Lung (tissue), 16 donors: Measurements from ENCODE around the gene RANBP17. TPM values are rescaled to one million over a fixed set of nuclear protein-coding genes. Genes with fewer than 3 reads are reported as not detected.
A peak's percentile ranks its signal among the peaks of the same experiment; 100 is the strongest.

Experiments used
- ATAC-seq: fragments of 200-7000 bp; cut with Tn5 transposase; one replicate; pipeline ENCODE4 v1.9.1; 2020; ENCODE audit warnings: moderate number of reproducible peaks; ENCODE audit not compliant: insufficient read depth, low FRiP score
- DNase-seq, 3 donors: peaks; one replicate each; pipeline ENCODE4 v3.0.0-alpha.2; 2013 to 2017
- H3K27ac ChIP-seq, 2 donors: one replicate each; pipeline ENCODE4 v1.5.1; 2013; ENCODE audit warnings: mild to moderate bottlenecking in 2 of 2, moderate library complexity in 2 of 2, control low read depth in 1 of 2, inconsistent platforms in 1 of 2, low read depth in 1 of 2, low read length in 1 of 2
- H3K27me3 ChIP-seq, 3 donors: one replicate each; pipeline ENCODE4 v1.5.1; 2013; ENCODE audit warnings: low read length in 2 of 3; ENCODE audit not compliant: control insufficient read depth in 3 of 3, insufficient read depth in 3 of 3
- H3K36me3 ChIP-seq, 4 donors: one replicate each; pipeline ENCODE4 v1.5.1; 2013; ENCODE audit warnings: low read length in 4 of 4, mild to moderate bottlenecking in 1 of 4, moderate library complexity in 1 of 4; ENCODE audit not compliant: control insufficient read depth in 4 of 4, insufficient read depth in 4 of 4
- H3K4me1 ChIP-seq, 5 donors: one replicate each; pipeline ENCODE4 v1.5.1; 2013; ENCODE audit warnings: low read length in 5 of 5, mild to moderate bottlenecking in 2 of 5, moderate library complexity in 1 of 5; ENCODE audit not compliant: control insufficient read depth in 5 of 5, insufficient read depth in 5 of 5
- H3K4me3 ChIP-seq: one replicate; pipeline ENCODE4 v1.5.1; 2013; ENCODE audit warnings: mild to moderate bottlenecking, control low read depth, moderate library complexity
- H3K9ac ChIP-seq, 2 donors: one replicate each; pipeline ENCODE4 v1.5.1; 2013; ENCODE audit warnings: low read length in 2 of 2, control low read depth in 1 of 2; ENCODE audit not compliant: insufficient read depth in 1 of 2
- H3K9me3 ChIP-seq, 4 donors: one replicate each; pipeline ENCODE4 v1.5.1; 2013; ENCODE audit warnings: low read length in 3 of 4, mild to moderate bottlenecking in 1 of 4, moderate library complexity in 1 of 4; ENCODE audit not compliant: control insufficient read depth in 4 of 4, insufficient read depth in 3 of 4
- WGBS, 2 donors: extraction: QIAGEN DNeasy Blood & Tissue Kit; methylation state at CpG; one replicate each; pipeline ENCODE4 v1.1.7; 2013; 5-methylcytosine and 5-hydroxymethylcytosine counted together
- long read RNA-seq, 5 donors: transcript quantifications; one replicate each; lab custom pipeline, GENCODE V29; 2026
- polyA plus RNA-seq, 2 donors: library from polyadenylated mRNA; stranded (reverse); fragments of 200-250 nt; gene quantifications; one replicate each; pipeline ENCODE4 v1.2.1, GENCODE V29; 2013
- total RNA-seq, 2 donors: library from RNA; depleted of rRNA in 1 of 2; stranded (reverse); fragments of >200 nt in 1 of 2; gene quantifications; one replicate each; pipeline ENCODE4 v1.2.1, GENCODE V29; 2014 to 2021
- TF ChIP-seq, protein P1 (sequence below): IDR thresholded peaks from 2 replicates; pipeline ENCODE4 v1.5.1; 2012; ENCODE audit warnings: mild to moderate bottlenecking; ENCODE audit errors: control extremely low read depth, extremely low read depth
- donor health status: control.
- donor health status: control.
- donor health status: Bipolar disorder and iron deficiency.
- donor health status: healthy.
- donor health status: DM: yes; HTN: yes; CAD: no.

Gene RANBP17
- total RNA-seq (100 to 1,000 TPM in 1 of 2 donors, 10 to 100 TPM in 1; 16.7 to 130 TPM), polyA plus RNA-seq (1 to 10 TPM; 1.8 to 5.3 TPM)
- long read RNA-seq, donor 1, result 0 reads
- long read RNA-seq, donor 2, result 0 reads
- long read RNA-seq, donor 3, result 0 reads
- long read RNA-seq, donor 4, result 0 reads
- long read RNA-seq, donor 5, partial matches to known transcripts, result 0 of 1 reads
- long read RNA-seq, donor 5, other reads (novel, unspliced or antisense), result 0 of 1 reads

DNA sequence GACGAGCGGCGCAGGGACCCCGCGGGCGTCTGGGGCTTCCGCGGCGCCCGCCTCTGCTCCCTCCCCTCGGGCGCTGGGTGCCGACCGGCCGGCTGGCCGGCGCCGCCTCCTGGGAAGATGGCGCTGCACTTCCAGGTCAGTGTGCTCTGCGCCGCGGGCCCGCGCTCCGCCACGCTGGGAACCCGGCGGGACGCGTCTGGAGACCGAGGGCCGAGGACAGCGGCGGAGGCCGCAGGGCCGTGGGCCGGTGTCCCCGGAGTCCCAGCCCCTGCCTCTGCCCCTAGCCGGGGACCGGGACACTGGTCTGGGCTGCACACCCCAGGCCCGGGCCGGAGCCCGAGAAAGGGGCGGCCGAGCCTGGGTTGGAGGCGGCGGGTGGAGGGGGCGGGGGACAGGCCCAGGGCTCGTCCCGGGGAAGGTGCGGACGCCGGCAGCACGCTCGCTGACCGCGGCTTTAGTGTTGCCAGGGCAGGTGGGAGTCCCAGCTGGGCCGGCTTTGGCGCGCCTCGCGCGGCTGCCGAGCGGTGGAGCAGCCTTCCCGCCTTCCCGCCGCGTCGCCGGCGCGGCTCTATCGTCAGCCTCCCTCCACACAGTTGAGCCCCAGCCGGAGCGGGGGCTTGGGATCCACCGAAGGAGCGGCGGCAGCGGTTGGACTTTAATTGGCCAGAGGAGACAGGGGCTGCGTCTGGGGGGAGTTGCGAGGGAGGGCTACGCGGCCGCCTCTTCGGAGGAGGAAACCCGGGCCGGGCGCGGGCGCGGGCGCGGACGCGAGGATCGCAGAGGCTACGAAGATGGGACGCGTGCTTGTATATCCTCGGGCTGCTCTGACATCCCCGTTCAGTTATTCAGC is at the start of gene RANBP17:
Gene RANBP17, plus strand, starts transcription at position 102 of the 850 bp plus-strand sequence.
- TF ChIP-seq, protein P1, sequence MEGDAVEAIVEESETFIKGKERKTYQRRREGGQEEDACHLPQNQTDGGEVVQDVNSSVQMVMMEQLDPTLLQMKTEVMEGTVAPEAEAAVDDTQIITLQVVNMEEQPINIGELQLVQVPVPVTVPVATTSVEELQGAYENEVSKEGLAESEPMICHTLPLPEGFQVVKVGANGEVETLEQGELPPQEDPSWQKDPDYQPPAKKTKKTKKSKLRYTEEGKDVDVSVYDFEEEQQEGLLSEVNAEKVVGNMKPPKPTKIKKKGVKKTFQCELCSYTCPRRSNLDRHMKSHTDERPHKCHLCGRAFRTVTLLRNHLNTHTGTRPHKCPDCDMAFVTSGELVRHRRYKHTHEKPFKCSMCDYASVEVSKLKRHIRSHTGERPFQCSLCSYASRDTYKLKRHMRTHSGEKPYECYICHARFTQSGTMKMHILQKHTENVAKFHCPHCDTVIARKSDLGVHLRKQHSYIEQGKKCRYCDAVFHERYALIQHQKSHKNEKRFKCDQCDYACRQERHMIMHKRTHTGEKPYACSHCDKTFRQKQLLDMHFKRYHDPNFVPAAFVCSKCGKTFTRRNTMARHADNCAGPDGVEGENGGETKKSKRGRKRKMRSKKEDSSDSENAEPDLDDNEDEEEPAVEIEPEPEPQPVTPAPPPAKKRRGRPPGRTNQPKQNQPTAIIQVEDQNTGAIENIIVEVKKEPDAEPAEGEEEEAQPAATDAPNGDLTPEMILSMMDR, result no peak
- Histone ChIP-seq H3K4me3 (peak within 1 kb of the TSS; percentile 81), H3K36me3 (no peaks in the 10 kb centered on the region), H3K27me3 (no peaks in the 10 kb centered on the region), H3K9ac (peak within 1 kb of the TSS; percentile 57 to 71), H3K4me1 (peaks cover 0 to 7% (median 5%) of the 10 kb centered on the region in 5 donors), H3K27ac (peak within 1 kb of the TSS in 1 of 2 donors; percentile 73), H3K9me3 (peaks cover 0 to 5% (median 5%) of the 10 kb centered on the region in 4 donors)
- WGBS, 2 donors, result 1 to 2% methylated on average over 56 to 102 of the region's 102 CpGs
- ATAC-seq (peak; percentile 78), DNase-seq (peak; percentile 75 to 81 (median 79))

DNA sequence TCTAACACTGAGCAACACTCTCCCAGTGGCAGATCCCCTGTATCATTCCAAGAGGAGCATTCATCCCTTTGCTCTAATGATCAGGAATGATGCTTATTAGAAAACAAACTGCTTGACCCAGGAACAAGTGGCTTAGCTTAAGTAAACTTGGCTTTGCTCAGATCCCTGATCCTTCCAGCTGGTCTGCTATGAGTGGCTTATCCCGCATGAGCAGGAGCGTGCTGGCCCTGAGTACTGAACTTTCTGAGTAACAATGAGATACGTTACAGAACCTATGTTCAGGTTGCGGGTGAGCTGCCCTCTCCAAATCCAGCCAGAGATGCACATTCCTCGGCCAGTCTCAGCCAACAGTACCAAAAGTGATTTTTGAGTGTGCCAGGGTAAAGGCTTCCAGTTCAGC is 48.6 kb upstream of the RANBP17 start:
- H3K9ac ChIP-seq, result no peak overlapping the region
- DNase-seq (no peak), ATAC-seq (no peak)
- H3K9me3 ChIP-seq, result peaks cover 0 to 3% (median 0%) of the 10 kb centered on the region in 4 donors
- no peaks in the 10 kb centered on the region for H3K4me1 ChIP-seq
- 89 to 91% methylated on average over 5 of the region's 5 CpGs for WGBS, 2 donors
- H3K4me3 ChIP-seq, result no peak overlapping the region
- H3K36me3 ChIP-seq, result no peaks in the 10 kb centered on the region
- H3K27ac ChIP-seq, result no peak overlapping the region
- TF ChIP-seq, protein P1, result no peak
- H3K27me3 ChIP-seq, result no peaks in the 10 kb centered on the region

DNA sequence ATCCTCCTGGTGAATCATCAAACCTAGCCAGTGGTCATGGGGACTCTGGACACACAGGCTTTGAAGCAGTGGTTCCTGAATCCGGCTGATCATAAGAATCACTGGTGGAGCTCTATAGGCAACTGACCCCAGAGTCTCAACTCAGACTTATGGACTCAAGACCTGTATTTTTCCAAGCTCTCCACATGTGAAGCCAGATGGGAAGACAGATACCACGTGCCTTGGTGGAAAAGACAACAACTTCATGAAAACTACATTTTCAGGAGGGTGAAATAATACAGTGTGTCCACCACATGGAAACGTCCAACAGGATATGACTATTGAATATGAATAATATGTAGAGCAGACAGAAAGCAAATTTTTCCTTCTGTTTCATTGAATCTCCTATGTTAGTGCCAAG is 44.6 kb upstream of the RANBP17 start:
- DNase-seq, result no peak
- TF ChIP-seq, protein P1, result no peak
- Histone ChIP-seq H3K9me3 (no peaks in the 10 kb centered on the region), H3K27me3 (no peaks in the 10 kb centered on the region), H3K9ac (no peak overlapping the region), H3K36me3 (no peaks in the 10 kb centered on the region), H3K4me3 (no peak overlapping the region), H3K4me1 (peaks cover 0 to 1% (median 0%) of the 10 kb centered on the region in 5 donors), H3K27ac (no peak overlapping the region)
- WGBS, 2 donors, result 76 to 92% methylated on average over 3 of the region's 3 CpGs
- ATAC-seq, result no peak
